ENCODE measurements around the gene ZSCAN20. TPM values are rescaled to one million over a fixed set of nuclear protein-coding genes. Genes with fewer than 3 reads are reported as not detected.

Gene ZSCAN20
- total RNA-seq, 4 donors from 2014 or later: 4.9 to 7.3 (median 6.2) TPM

DNA sequence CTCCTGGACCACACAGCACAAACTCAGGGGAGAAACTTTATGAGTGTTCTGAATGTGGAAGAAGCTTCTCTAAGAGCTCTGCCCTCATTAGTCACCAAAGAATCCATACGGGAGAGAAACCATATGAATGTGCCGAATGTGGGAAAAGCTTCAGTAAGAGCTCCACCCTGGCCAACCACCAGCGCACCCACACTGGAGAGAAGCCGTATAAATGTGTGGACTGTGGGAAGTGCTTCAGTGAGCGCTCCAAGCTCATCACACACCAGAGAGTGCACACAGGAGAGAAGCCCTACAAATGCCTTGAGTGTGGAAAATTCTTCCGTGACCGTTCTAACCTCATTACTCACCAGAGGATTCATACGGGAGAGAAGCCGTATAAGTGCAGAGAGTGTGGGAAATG is 22.5 kb downstream of the ZSCAN20 start:
- TF ChIP-seq, protein P1, sequence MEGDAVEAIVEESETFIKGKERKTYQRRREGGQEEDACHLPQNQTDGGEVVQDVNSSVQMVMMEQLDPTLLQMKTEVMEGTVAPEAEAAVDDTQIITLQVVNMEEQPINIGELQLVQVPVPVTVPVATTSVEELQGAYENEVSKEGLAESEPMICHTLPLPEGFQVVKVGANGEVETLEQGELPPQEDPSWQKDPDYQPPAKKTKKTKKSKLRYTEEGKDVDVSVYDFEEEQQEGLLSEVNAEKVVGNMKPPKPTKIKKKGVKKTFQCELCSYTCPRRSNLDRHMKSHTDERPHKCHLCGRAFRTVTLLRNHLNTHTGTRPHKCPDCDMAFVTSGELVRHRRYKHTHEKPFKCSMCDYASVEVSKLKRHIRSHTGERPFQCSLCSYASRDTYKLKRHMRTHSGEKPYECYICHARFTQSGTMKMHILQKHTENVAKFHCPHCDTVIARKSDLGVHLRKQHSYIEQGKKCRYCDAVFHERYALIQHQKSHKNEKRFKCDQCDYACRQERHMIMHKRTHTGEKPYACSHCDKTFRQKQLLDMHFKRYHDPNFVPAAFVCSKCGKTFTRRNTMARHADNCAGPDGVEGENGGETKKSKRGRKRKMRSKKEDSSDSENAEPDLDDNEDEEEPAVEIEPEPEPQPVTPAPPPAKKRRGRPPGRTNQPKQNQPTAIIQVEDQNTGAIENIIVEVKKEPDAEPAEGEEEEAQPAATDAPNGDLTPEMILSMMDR (IDR thresholded peaks at IDR 0.05; ENCODE audit: low read depth): no peak

GRCh38 chr1:33497410-33497809 is 25.0 kb downstream of the ZSCAN20 start:
- TF ChIP-seq, protein P1 (IDR thresholded peaks at IDR 0.05; ENCODE audit: low read depth): no peak

DNA sequence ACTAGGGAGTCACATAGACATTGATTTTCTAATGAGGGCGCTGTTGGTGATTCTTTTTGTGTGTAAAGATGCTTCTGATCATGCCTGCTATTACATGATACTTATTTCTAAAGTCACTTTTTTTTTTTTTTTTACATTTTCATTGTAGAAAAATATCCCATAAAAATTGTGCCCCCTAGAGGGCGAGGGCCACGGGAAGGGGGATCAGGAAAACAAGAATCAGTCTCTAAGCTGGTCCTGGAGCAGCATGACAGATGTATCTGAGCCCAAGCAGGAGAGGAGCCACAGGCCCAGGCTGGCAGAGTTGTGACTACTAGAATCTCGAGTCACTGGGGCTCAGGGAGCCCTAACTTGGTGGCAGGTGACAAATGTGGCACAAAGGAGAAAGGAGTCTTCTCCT is 28.1 kb downstream of the ZSCAN20 start:
- TF ChIP-seq, protein P1 (IDR thresholded peaks at IDR 0.05; ENCODE audit: low read depth): no peak

DNA sequence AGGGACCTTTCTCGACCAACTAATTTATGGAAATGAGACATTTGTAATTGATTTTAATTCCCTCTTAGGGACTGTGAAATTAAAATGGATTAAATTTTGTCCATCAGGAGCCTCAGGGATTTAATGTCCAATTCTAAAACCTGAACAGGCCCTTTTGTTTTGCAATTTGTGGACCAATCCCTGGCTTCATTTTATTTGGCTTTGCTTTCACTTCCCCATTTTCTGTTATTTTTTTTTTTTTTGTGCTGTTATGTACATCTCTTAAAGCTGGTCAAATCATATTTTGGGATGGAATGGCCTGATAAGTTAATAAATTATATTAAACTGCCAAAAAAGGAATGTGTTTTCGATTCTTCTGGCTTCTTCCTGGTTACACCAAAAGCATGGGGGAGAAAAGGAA is 28.9 kb downstream of the ZSCAN20 start:
- TF ChIP-seq, protein P1 (IDR thresholded peaks at IDR 0.05; ENCODE audit: low read depth): no peak

GRCh38 chr1:33501774-33502173 is 29.3 kb downstream of the ZSCAN20 start:
- TF ChIP-seq, protein P1 (IDR thresholded peaks at IDR 0.05; ENCODE audit: low read depth): no peak

- TF ChIP-seq, protein P1 (IDR thresholded peaks at IDR 0.05; ENCODE audit: low read depth): no peak
These were observed 30.3 kb downstream of the ZSCAN20 start for GRCh38 chr1:33502726-33503125.

DNA sequence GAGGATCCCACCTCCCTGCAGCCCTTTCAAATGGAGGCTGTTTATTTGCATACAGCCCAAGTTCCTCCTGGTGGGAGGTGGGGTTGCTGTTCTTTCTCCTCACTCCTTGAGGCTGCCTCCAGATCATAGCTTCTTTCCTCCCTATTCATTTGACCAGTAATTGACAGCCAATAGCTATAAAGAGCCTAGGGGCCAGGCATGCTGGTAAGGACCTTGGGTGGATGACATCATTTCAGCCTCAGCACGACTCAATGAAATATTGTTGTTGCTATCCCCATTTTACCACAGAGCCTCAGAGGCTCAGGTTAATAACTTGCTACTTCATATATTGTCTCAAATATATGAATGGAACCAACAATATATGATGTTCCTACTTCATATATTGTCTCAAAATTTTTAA is 31.1 kb downstream of the ZSCAN20 start:
- TF ChIP-seq, protein P1 (IDR thresholded peaks at IDR 0.05; ENCODE audit: low read depth): no peak
